GM18526 (cell line): ENCODE results near the gene WFS1.

Experiments used
- POLR2A ChIP-seq: IDR thresholded peaks from 3 replicates; pipeline ENCODE4 v1.6.1; 2011; ENCODE audit not compliant: insufficient read length; ENCODE audit errors: extremely low read depth

WFS1 gene

GRCh38 chr4:6268650-6269615 lies 717 bp upstream of the WFS1 start:
- TF ChIP-seq POLR2A = no peak

- no peak for TF ChIP-seq POLR2A
These were observed 1.0 kb downstream of the WFS1 start for GRCh38 chr4:6270636-6271121.

DNA sequence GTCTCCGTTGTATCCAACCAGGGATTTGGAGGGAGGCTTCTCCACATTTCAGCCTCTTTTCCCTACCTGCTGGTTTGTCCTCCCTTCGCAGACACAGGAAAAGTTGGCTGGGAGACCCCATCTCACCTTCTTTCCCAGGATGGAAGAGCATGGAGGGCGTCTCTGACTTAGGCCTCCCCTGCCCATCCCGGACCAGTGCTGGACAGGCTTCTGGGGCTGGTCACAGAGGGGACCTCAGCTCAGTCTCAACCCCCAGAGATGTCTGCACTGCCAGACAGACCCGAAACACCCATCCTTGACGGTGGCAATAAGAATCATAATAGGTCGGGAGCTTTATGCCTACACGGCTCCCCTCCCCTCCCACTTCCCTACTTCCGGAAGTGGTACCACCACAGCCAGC lies 1.6 kb downstream of the WFS1 start:
- TF ChIP-seq POLR2A = no peak

DNA sequence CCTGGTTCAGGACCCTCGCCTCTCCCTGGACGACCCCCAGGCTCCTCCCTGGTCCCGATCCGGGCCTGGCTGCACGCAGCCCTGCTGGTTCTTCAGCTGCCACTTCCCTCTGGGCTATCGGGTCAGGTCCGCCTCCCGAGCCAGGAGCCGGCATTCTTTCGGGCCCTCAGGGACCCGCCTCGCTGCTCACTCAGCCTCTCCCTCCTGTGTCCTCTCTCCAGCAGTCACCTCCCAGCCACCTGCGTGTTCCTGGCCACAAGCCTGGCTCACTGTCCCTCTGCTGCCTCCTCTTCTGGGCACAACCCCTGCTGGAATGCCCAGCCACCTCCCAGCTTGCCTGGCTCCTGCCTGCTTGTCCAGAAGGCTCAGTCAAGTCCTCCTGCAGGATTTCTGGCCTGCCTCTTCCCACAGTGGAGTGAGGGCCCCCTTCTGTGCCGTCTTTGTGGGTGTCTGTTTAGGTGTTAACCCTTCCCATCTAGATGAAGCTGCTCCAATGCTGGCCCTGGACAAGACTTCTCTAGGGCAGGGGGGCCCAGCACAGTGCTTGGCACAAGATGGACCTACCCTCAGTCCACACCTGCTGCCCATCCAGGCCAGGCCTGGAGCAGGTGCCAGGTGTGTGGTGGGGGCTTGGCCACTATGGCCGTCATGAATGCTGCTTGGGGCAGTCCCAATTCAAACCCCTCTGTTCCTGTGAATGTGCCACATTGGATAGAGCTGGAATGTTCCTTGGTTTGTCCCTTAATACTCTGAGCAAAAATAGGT lies 2.2 kb downstream of the WFS1 start:
- no peak for TF ChIP-seq POLR2A

DNA sequence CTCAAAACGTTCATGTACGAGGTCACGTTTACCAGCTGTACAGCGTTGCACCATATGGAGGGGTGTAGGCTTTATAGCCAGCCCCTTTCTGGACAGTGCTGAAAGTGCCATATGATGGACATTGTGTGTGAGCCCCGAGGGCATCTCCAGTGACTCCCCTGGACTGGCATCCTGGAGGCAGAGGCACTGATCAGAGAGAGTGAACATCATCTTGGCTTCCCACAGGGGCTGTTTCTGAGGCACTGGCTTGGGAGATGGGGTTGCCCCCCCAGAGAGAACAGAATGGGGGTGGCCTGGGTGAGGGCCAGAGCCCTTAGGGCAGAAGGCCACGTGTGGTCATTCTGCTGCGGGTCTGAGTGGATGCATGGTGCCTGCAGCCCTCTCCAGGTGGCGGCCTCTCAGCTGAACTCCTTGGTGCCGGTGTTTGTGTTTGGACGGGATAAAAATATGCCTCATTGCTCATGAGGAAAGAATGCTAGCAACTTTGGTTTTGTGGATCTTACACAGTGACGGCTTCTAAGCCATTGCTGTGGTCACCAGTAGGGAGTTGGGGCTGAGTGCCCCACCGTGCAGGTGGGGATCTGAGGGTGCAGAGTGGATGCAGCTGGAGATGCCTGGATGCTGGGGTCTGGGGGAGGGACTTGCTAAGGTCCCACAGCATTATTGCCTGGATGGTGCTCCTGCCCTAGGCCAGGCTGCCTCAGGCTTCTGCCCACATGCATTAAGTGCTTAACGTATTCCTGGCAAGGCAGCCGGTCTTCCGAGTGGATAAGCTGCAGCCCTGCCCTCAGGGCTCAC lies 3.4 kb downstream of the WFS1 start:
- TF ChIP-seq POLR2A = no peak

- no peak for TF ChIP-seq POLR2A
These were observed 4.0 kb downstream of the WFS1 start for GRCh38 chr4:6273661-6273990.

DNA sequence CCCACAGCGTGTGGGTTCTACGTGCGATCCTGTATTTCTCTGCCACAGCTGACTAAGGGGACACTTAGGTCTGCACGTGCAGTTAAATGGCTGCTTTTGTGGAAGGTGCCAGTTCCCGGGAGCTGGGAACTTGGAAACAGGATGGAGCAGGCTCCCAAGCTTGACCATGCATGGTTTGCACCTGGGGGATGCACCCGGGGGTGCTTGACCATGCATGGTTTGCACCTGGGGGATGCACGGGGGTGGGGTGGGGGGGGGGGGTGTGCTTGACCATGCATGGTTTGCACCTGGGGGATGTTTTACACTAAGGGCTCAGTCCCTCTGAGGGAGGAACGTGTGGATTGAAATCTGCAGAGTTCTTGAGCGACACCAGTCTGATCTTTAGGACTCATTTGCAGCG lies 5.7 kb downstream of the WFS1 start:
- no peak for TF ChIP-seq POLR2A

GRCh38 chr4:6275898-6276806 lies 6.5 kb downstream of the WFS1 start:
- TF ChIP-seq POLR2A = no peak

GRCh38 chr4:6277139-6277802 lies 7.6 kb downstream of the WFS1 start:
- TF ChIP-seq POLR2A = no peak

- no peak for TF ChIP-seq POLR2A
These were observed 8.5 kb downstream of the WFS1 start for GRCh38 chr4:6277935-6278800.

GRCh38 chr4:6278801-6279197 lies 9.1 kb downstream of the WFS1 start:
- no peak for TF ChIP-seq POLR2A

DNA sequence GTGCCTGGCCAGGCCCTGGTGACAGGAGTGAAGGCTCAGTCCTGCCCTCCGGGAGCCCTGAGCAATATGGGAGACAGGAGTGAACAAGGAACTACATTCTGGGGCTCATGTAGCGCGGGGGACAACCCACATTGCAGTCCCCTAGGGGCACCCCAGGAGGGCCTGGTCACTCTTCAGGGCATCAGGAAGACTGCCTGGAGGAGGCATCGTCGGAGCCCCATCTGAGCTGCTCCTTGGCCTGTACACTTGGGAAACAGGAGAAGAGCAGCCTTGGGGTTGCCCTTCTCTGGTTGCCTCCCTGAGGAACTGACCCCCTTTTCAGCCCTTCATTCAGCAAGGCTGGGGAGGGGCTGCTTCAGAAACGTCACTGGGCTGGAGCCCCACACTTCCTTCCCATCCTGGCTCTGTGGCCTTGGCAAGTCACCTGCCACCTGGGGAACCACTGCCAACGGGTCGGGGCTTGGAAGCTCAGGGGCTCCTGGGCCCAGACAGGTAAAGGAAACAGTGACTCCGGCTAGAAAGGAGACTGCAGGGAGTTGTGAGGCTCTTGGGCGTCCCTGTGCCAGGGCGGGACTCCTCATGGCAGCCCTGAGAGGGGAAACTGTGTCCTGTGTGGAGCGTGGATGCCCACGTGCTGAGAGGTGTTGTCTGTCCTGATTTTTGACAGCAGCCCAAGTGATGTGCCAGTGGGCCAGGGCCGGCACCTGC lies 10.1 kb downstream of the WFS1 start:
- TF ChIP-seq POLR2A = no peak
